ENCODE data around the gene CDK2AP2. TPM values are rescaled to one million over a fixed set of nuclear protein-coding genes. Genes with fewer than 3 reads are reported as not detected.

The CDK2AP2 gene, protein sequence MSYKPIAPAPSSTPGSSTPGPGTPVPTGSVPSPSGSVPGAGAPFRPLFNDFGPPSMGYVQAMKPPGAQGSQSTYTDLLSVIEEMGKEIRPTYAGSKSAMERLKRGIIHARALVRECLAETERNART
- total RNA-seq: 14.7 and 30.4 TPM in 2 replicates

DNA sequence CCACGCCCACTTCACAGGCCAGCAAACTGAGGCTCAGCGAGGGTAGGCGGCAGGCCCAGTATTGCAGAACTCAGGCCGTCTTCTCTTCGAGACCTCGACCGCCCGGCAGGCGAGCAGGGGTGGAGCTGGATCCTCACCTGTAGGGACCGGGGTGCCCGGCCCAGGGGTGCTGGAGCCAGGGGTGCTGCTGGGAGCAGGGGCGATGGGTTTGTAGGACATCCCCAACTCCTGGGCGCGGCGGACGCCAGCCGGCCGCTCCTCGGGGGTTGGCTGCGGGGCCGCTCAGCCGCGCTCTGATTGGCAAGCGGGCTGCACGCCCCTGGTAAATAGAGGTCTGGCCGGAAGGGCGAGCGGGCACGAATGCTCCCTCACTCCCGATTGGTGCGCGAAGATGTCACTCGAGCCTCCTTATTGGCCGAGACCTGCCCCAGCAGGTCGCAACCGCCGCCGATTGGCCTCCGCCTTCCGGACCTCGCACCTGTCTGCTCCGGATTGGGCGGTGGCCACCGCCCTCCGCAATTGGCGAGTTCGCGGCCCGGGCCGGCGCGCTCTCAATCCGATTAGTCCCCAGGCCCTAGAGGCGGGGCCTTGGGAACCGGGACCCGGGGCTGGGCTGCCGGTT, at the start of gene CDK2AP2:
Gene CDK2AP2 (minus strand): TSS at position 299 of the 622 bp plus-strand sequence. CDS start 80 bp downstream, at position 219.

DNA sequence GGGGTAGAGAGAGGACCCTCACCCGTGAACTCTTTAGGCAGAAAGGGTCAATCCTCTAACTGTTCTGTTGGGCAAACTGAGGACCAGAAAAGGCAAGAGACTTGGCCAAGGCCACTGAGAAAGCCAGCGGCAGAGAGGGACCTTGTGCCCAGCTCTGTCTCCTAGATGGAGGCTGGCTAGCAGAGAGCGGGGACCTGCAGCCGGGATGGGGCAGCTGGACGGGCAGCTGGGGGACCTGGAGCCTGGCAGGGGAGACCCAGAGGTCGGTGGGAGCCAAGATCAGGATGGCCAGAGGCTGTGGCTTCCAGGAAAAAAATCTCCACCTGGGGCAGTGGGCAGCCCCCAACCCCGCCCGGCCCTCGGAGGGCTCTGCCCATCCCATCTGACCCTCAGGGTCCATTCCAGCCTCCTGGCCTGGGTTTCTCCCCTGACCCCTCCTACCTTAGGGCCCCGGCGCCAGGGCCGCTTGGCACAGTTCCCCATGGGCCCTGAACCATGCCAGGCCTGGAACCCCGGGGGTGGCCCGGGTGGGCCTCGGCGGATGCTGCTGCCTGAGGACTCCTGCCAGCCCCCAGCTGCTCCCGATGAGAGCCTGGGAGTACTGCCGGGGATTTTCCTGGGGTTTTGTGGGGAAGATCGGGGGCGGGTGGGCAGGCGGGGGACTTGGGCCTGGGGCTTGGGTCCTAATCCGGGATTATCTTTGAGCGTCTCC, 15.0 kb upstream of the CDK2AP2 start, which contains the start of gene CABP2:
Gene CABP2 (minus strand): TSS at position 603 of the 712 bp plus-strand sequence. CDS start 120 bp downstream, at position 483.

DNA sequence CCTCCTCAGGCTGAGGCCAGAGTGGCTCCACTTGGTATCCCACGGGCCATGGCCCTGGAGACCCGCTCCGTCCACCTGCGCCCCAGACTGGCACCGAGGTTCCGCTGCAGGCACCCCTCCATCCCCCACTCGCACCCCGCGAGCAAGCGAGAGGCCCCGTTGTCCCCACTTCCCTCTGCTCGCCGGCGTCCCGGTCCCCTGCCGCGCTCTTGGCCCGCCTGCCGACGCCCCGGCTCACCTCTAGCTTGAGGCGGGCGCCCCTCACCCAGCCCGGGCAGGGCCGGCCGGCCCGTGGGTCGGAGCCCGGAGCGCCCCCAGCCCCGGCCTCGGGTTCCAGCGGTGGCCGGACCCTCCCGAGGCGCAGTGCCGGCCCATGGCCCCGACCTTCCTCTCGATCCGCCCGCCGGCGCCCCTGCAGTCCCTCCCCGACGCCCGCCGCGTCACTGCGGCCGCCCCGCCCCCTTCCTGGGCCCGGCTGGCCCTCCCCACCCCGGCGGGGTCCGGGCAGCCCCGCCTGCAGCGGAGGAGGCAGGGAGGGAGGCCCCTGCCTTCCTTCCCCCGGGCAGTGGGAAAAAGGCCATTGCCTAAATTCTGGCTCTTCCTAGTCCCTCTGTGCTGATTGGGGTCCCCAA, 2.9 kb downstream of the CDK2AP2 start, which contains the start of gene PITPNM1:
Gene PITPNM1 (minus strand): TSS at position 414 of the 632 bp plus-strand sequence. CDS start 1,183 bp downstream, outside the sequence.

DNA sequence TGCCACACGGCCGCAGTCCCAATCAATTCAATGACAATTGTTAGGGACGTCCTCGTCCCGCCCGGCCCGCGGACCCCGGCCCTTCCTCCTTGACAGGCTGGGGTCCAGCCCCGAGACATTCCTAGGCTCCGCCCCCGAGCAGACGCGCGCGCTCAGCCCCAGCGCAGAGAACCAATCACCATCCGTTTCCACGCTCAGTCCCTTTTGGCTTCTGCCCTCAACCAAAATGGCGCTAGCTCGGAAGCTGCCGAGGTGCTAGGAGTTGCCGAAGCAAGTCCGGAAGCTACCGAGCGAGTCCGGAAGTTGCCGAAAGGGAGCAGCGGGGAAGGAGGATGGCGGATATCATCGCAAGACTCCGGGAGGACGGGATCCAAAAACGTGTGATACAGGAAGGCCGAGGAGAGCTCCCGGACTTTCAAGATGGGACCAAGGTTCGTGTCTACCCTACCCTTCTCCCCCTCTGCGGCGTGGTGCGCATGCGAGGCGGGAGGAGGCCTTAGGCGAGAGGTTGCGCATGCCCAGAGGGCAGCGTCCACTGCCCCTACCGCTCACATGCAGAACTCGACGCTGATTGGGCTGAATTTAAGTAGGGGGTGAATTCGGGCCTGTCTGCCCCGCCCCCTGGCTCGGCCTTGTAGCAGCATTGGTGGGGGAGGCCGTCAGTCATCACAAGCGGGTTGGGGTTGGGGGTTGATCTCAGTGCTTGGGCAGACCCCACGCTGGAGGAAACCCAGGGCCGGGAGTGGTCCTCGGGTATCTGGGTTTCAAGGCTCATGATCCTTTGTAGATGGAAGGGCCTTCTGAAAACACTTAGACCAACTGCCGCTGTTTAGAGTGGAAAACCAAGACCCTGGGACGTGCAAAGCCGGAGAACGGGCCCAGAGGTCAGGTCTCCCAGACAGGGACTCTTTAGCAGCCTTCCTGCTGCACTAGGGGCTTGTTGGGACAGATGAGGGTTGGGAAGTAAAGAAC, 24.8 kb downstream of the CDK2AP2 start, which contains the start of gene AIP:
Gene AIP (plus strand): TSS at position 200 of the 972 bp plus-strand sequence. CDS start 133 bp downstream, at position 333.

DNA sequence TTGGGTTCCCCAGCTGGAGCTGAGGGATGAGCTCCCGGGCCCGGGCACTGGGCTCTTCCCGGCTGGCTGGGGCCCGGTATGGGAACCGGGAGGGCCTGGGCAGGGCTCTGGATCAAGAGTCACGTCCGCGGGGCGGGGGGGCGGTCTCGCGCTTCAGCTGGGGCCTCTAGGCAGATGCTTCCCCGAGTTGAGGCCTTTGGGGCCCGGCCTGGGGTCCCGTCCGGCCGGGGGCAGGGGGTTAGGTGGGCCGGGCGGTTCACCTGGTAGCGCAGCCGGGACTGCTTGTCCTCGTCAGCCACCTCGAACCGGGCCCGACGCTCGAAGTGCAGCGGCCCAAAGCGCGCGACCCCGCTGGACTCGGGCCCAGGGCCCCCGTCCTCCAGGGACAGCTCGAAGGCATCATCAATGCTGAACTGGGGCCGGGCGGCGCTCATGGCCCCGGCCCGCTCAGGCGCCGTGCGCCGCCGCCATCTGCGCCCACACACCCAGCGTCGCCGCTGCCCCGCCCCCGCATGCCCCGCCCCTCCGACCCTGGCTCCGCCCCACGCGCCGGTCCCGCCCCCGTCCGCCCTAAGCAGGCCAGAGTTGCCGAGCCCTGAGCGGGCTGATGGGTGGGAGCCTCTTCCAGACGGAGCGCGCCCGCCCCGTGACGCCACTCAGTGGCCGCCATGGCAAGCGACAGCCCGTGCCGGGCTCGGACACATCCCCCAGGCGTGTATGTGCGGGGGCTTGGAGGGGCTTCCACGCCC, 39.0 kb downstream of the CDK2AP2 start, which contains the start of gene TMEM134:
Gene TMEM134 (minus strand): TSS at position 493 of the 749 bp plus-strand sequence. CDS start 59 bp downstream, at position 434.

Other genes starting within 250 kb of the CDK2AP2 start
- 34.7 and 37.3 TPM in 2 replicates for gene GRK2, start 241.7 kb downstream of the CDK2AP2 start, total RNA-seq
- 30.0 and 34.2 TPM in 2 replicates for gene ANKRD13D, start 218.9 kb downstream of the CDK2AP2 start, total RNA-seq
- 14.3 and 15.6 TPM in 2 replicates for gene SSH3, start 204.6 kb downstream of the CDK2AP2 start, total RNA-seq
- gene POLD4, start 154.6 kb downstream of the CDK2AP2 start, total RNA-seq: 31.8 and 50.0 TPM in 2 replicates
- gene CLCF1, start 134.6 kb downstream of the CDK2AP2 start, total RNA-seq: 2.8 and 3.9 TPM in 2 replicates
- 7.3 and 7.6 TPM in 2 replicates for gene RAD9A, start 116.2 kb downstream of the CDK2AP2 start, total RNA-seq
- gene PPP1CA, start 106.3 kb downstream of the CDK2AP2 start, total RNA-seq: 159 and 215 TPM in 2 replicates
- gene TBC1D10C, start 104.1 kb downstream of the CDK2AP2 start, total RNA-seq: not detected in 2 replicates
- under 0.01 and 0.12 TPM in 2 replicates for gene CARNS1, start 92.5 kb downstream of the CDK2AP2 start, total RNA-seq
- gene RPS6KB2, start 79.7 kb downstream of the CDK2AP2 start, total RNA-seq: 37.1 and 68.3 TPM in 2 replicates
- gene PTPRCAP, start 70.5 kb downstream of the CDK2AP2 start, total RNA-seq: 0.44 and 0.62 TPM in 2 replicates
- gene CORO1B, start 64.7 kb downstream of the CDK2AP2 start, total RNA-seq: 110 and 138 TPM in 2 replicates
- not detected in 2 replicates for gene GPR152, start 55.4 kb downstream of the CDK2AP2 start, total RNA-seq
- gene CABP4, start 52.8 kb downstream of the CDK2AP2 start, total RNA-seq: not detected in 2 replicates
- gene TMEM134, start 38.9 kb downstream of the CDK2AP2 start, total RNA-seq: 28.4 and 30.1 TPM in 2 replicates
- 63.2 and 102 TPM in 2 replicates for gene AIP, start 25.1 kb downstream of the CDK2AP2 start, total RNA-seq
- gene PITPNM1, start 2.8 kb downstream of the CDK2AP2 start, total RNA-seq: 12.1 and 16.5 TPM in 2 replicates
- not detected in 2 replicates for gene CABP2, start 15.3 kb upstream of the CDK2AP2 start, total RNA-seq
- gene GSTP1, start 75.7 kb upstream of the CDK2AP2 start, total RNA-seq: 596 and 840 TPM in 2 replicates
- 168 and 191 TPM in 2 replicates for gene NDUFV1, start 98.8 kb upstream of the CDK2AP2 start, total RNA-seq
- gene NUDT8, start 121.8 kb upstream of the CDK2AP2 start, total RNA-seq: 7.5 and 8.7 TPM in 2 replicates
- not detected in 2 replicates for gene TBX10, start 131.6 kb upstream of the CDK2AP2 start, total RNA-seq
- not detected in 2 replicates for gene ACY3, start 142.6 kb upstream of the CDK2AP2 start, total RNA-seq
- not detected in 2 replicates for gene ALDH3B2, start 166.5 kb upstream of the CDK2AP2 start, total RNA-seq